B cell (primary cell): ENCODE measurements around the gene ZMIZ1. TPM values are rescaled to one million over a fixed set of nuclear protein-coding genes. Genes with fewer than 3 reads are reported as not detected.

ENCODE experiments used
- ATAC-seq: fragments of 200-7000 bp; cut with Tn5 transposase; one replicate; pipeline ENCODE4 v1.10.0; 2021; ENCODE audit warnings: low read depth, mild to moderate bottlenecking, moderate number of reproducible peaks, moderate library complexity
- CTCF ChIA-PET: fragments of 350-600 bp; sonication (Branson Sonifier 250); formaldehyde crosslinking; loops from one replicate; lab custom pipeline; 2021; ENCODE audit warnings: antibody characterized with exemption, inconsistent platforms; lab: Charles Lee
- POLR2A ChIA-PET: fragments of 350-600 bp; sonication (Branson Sonifier 250); formaldehyde crosslinking; loops from one replicate; lab custom pipeline; 2021; ENCODE audit warnings: antibody characterized with exemption; lab: Charles Lee
- DNase-seq: peaks from one replicate; pipeline ENCODE4 v3.0.0; 2013
- H2AFZ ChIP-seq: 2 replicates; pipeline ENCODE4 v1.6.1; 2012; ENCODE audit warnings: mild to moderate bottlenecking, low read depth, low read length; ENCODE audit not compliant: insufficient read depth, poor library complexity, severe bottlenecking
- H3K27ac ChIP-seq, 2 donors: 1 replicate in 1 of 2; 2 replicates in 1 of 2; pipeline ENCODE4 v1.5.1; 2012 to 2013; ENCODE audit warnings: low read length in 2 of 2, mild to moderate bottlenecking in 2 of 2, moderate library complexity in 1 of 2
- H3K27me3 ChIP-seq, 4 experiments: fragments of 200-600 bp in 1 of 4; sonication (generic) in 1 of 4; replicated peaks in 1 of 4; 1 replicate in 2 of 4; 2 replicates in 2 of 4; pipeline versions ENCODE4 v1.6.1 to v1.7.0; 2013 to 2016; ENCODE audit warnings: low read length in 3 of 4, mild to moderate bottlenecking in 2 of 4, mixed read lengths in 1 of 4, moderate library complexity in 1 of 4; ENCODE audit not compliant: insufficient read depth in 4 of 4, control insufficient read depth in 3 of 4; ENCODE audit errors: control extremely low read depth in 1 of 4
- H3K36me3 ChIP-seq, 2 experiments: replicated peaks in 1 of 2; 1 replicate in 1 of 2; 2 replicates in 1 of 2; pipeline versions ENCODE4 v1.6.1 to v1.7.1; 2013; ENCODE audit warnings: low read length in 1 of 2; ENCODE audit not compliant: insufficient read depth in 2 of 2, control insufficient read depth in 1 of 2; ENCODE audit errors: control extremely low read depth in 1 of 2, extremely low read depth in 1 of 2
- H3K4me1 ChIP-seq, 2 donors: fragments of 200-600 bp in 1 of 2; sonication (generic) in 1 of 2; 1 replicate in 1 of 2; 2 replicates in 1 of 2; pipeline versions ENCODE4 v1.5.1 to v1.6.1; 2013 to 2017; ENCODE audit warnings: low read length in 2 of 2; ENCODE audit not compliant: control insufficient read depth in 2 of 2, insufficient read depth in 2 of 2
- H3K4me2 ChIP-seq: replicated peaks from 2 replicates; pipeline ENCODE3; 2012; ENCODE audit warnings: mild to moderate bottlenecking, low read depth, low read length; ENCODE audit not compliant: poor library complexity, severe bottlenecking
- H3K4me3 ChIP-seq, 5 experiments: fragments of 200-600 bp in 1 of 5; sonication (generic) in 1 of 5; 1 replicate in 3 of 5; 2 replicates in 2 of 5; pipeline versions ENCODE4 v1.5.1 to v1.7.0; 2011 to 2016; ENCODE audit warnings: low read length in 4 of 5, mild to moderate bottlenecking in 4 of 5, low read depth in 2 of 5, control low read depth in 1 of 5, moderate library complexity in 1 of 5; ENCODE audit not compliant: insufficient read depth in 1 of 5; ENCODE audit errors: control extremely low read depth in 1 of 5, extremely low read depth in 1 of 5
- H3K79me2 ChIP-seq: fragments of 200-600 bp; sonication (generic); one replicate; pipeline ENCODE4 v1.6.0; 2016; ENCODE audit warnings: low read length; ENCODE audit not compliant: control insufficient read depth, insufficient read depth
- H3K9ac ChIP-seq: fragments of 200-600 bp; sonication (generic); 2 replicates; pipeline ENCODE4 v1.6.1; 2017; ENCODE audit warnings: mild to moderate bottlenecking, low read length, moderate library complexity
- H3K9me3 ChIP-seq, 3 donors: one replicate each; pipeline versions ENCODE4 v1.6.1 to v1.7.1; 2013; ENCODE audit warnings: low read length in 2 of 3; ENCODE audit not compliant: control insufficient read depth in 2 of 3, insufficient read depth in 1 of 3; ENCODE audit errors: control extremely low read depth in 1 of 3
- H4K20me1 ChIP-seq: 2 replicates; pipeline ENCODE4 v1.6.0; 2012; ENCODE audit warnings: mild to moderate bottlenecking, low read length; ENCODE audit not compliant: insufficient read depth, control insufficient read depth, poor library complexity, severe bottlenecking
- H3K27ac Mint-ChIP-seq: one replicate; pipeline ENCODE4 v1.8.0; 2021; ENCODE audit warnings: mixed read lengths
- H3K27me3 Mint-ChIP-seq: one replicate; pipeline ENCODE4 v1.8.0; 2021; ENCODE audit warnings: mixed read lengths
- H3K4me1 Mint-ChIP-seq: one replicate; pipeline ENCODE4 v1.8.0; 2021; ENCODE audit warnings: mixed read lengths
- H3K4me3 Mint-ChIP-seq: one replicate; pipeline ENCODE4 v1.8.0; 2021; ENCODE audit warnings: mixed read lengths
- H3K9me3 Mint-ChIP-seq: one replicate; pipeline ENCODE4 v1.8.0; 2022; ENCODE audit warnings: mixed read lengths; ENCODE audit not compliant: insufficient read depth
- CTCF ChIP-seq: fragments of 200-600 bp; IDR thresholded peaks from one replicate; pipeline ENCODE4 v1.8.0; 2022; ENCODE audit warnings: antibody characterized with exemption, mild to moderate bottlenecking
- EZH2 ChIP-seq: IDR thresholded peaks from 2 replicates; pipeline ENCODE4 v1.6.1; 2012; ENCODE audit warnings: borderline replicate concordance, low read depth, mild to moderate bottlenecking, moderate library complexity, low read length; ENCODE audit not compliant: insufficient read depth, poor library complexity, severe bottlenecking
- WGBS: methylation state at CpG from one replicate; pipeline ENCODE4 v1.1.5; 2013; ENCODE audit warnings: missing lambda C conversion rate; ENCODE audit not compliant: insufficient coverage; 5-methylcytosine and 5-hydroxymethylcytosine counted together
- intact Hi-C: fragments of 100-400 bp; cut with micrococcal nuclease; formaldehyde crosslinking; loops from one replicate; pipeline ENCODE4 v1.10.0; 2022
- polyA plus RNA-seq: library from polyadenylated mRNA; depleted of rRNA; stranded (reverse); fragments of >200 nt; gene quantifications from 2 replicates; pipeline ENCODE4 v1.2.3, GENCODE V29; 2012
- total RNA-seq, 2 donors: library from RNA; stranded (reverse); fragments of 120-200 nt in 1 of 2; gene quantifications; 1 replicate in 1 of 2; 2 replicates in 1 of 2; pipeline versions ENCODE4 v1.2.3 to v1.2.4, GENCODE V29; 2013 to 2022

The ZMIZ1 gene
- total and polyA plus RNA-seq, 2 donors (not counting 1 experiment from before 2014, with no cell fraction given), result 14.3 to 64.9 TPM

- Histone ChIP-seq H3K79me2 (no peaks in the 10 kb centered on the region), H3K27me3 (peaks cover 0 to 2% (median 0%) of the 10 kb centered on the region in 4 experiments), H2AFZ (no peak overlapping the region), H4K20me1 (no peaks in the 10 kb centered on the region), H3K9me3 (peaks cover 0 to 5% (median 0%) of the 10 kb centered on the region in 3 donors), H3K36me3 (no peaks in the 10 kb centered on the region), H3K4me3 (no peak overlapping the region), H3K4me1 (peaks cover 5 to 12% of the 10 kb centered on the region in 2 donors), H3K27ac (no peak overlapping the region), H3K4me2 (no peak overlapping the region), H3K9ac (no peak overlapping the region)
- POLR2A ChIA-PET, result no interaction called here
- Mint-ChIP-seq H3K9me3 (no peaks in the 10 kb centered on the region), H3K27ac (no peak overlapping the region), H3K27me3 (peaks cover 5% of the 10 kb centered on the region), H3K4me1 (peaks cover 8% of the 10 kb centered on the region), H3K4me3 (no peak overlapping the region)
- ATAC-seq (no peak), DNase-seq (no peak)
- intact Hi-C loops, result no loop called here
- WGBS, result 89% methylated on average over 1 of the region's 4 CpGs
- TF ChIP-seq CTCF (no peak), EZH2 (no peak)
- CTCF ChIA-PET, result no interaction called here
Observed at GRCh38 chr10:79128923-79129305, 60.1 kb downstream of the ZMIZ1 start.

- H2AFZ ChIP-seq, result no peak overlapping the region
- TF ChIP-seq EZH2, result no peak
- TF ChIP-seq CTCF, result no peak
- H3K4me1 ChIP-seq, result peaks cover 5 to 12% of the 10 kb centered on the region in 2 donors
- no peaks in the 10 kb centered on the region for H3K36me3 ChIP-seq
- H3K4me1 Mint-ChIP-seq, result peaks cover 8% of the 10 kb centered on the region
- H3K4me2 ChIP-seq, result no peak overlapping the region
- POLR2A ChIA-PET, result no interaction called here
- H3K9ac ChIP-seq, result no peak overlapping the region
- H3K27ac Mint-ChIP-seq, result no peak overlapping the region
- peaks cover 0 to 2% (median 0%) of the 10 kb centered on the region in 4 experiments for H3K27me3 ChIP-seq
- no peak overlapping the region for H3K27ac ChIP-seq
- no peaks in the 10 kb centered on the region for H3K79me2 ChIP-seq
- H3K9me3 Mint-ChIP-seq, result no peaks in the 10 kb centered on the region
- H3K27me3 Mint-ChIP-seq, result peaks cover 5% of the 10 kb centered on the region
- peaks cover 0 to 5% (median 0%) of the 10 kb centered on the region in 3 donors for H3K9me3 ChIP-seq
- 73% methylated on average over 8 of the region's 8 CpGs for WGBS
- CTCF ChIA-PET, result no interaction called here
- no peak overlapping the region for H3K4me3 Mint-ChIP-seq
- H3K4me3 ChIP-seq, result no peak overlapping the region
- intact Hi-C loops, result no loop called here
- DNase-seq (no peak), ATAC-seq (no peak)
- no peaks in the 10 kb centered on the region for H4K20me1 ChIP-seq
Observed at GRCh38 chr10:79129361-79129997, 60.7 kb downstream of the ZMIZ1 start.
